H9 (cell line): ENCODE data around the gene IQGAP2. TPM values are rescaled to one million over a fixed set of nuclear protein-coding genes. Genes with fewer than 3 reads are reported as not detected.
A peak's percentile ranks its signal among the peaks of the same experiment; 100 is the strongest.

Experiments used
- DNase-seq: peaks from one replicate; pipeline ENCODE4 v3.0.0-alpha.2; 2017
- H2AFZ ChIP-seq: one replicate; pipeline ENCODE4 v1.6.1; 2013; ENCODE audit warnings: mild to moderate bottlenecking, low read length, control low read depth, moderate library complexity
- H2AK5ac ChIP-seq: 2 replicates; pipeline ENCODE4 v1.6.1; 2013; ENCODE audit warnings: low read length, control low read depth, mixed read lengths; ENCODE audit not compliant: insufficient read length
- H2BK120ac ChIP-seq: one replicate; pipeline ENCODE4 v1.6.1; 2013; ENCODE audit warnings: low read depth, mild to moderate bottlenecking, low read length, control low read depth, inconsistent platforms; ENCODE audit not compliant: poor library complexity, severe bottlenecking
- H2BK12ac ChIP-seq: 2 replicates; pipeline ENCODE4 v1.6.1; 2013; ENCODE audit warnings: low read length, control low read depth, mixed read lengths, low read depth; ENCODE audit not compliant: insufficient read length
- H2BK15ac ChIP-seq: 2 replicates; pipeline ENCODE4 v1.6.1; 2013; ENCODE audit warnings: low read depth, low read length, control low read depth
- H2BK20ac ChIP-seq: one replicate; pipeline ENCODE4 v1.6.1; 2013; ENCODE audit warnings: low read depth, mild to moderate bottlenecking, low read length, control low read depth, inconsistent platforms; ENCODE audit not compliant: poor library complexity, severe bottlenecking
- H2BK5ac ChIP-seq: 2 replicates; pipeline ENCODE4 v1.6.1; 2013; ENCODE audit warnings: low read length, control low read depth, mixed read lengths; ENCODE audit not compliant: insufficient read length
- H3K14ac ChIP-seq: 2 replicates; pipeline ENCODE4 v1.6.1; 2013; ENCODE audit warnings: low read length, control low read depth; ENCODE audit not compliant: insufficient read depth
- H3K18ac ChIP-seq: 2 replicates; pipeline ENCODE4 v1.6.1; 2013; ENCODE audit warnings: low read depth, mild to moderate bottlenecking, mixed read lengths, low read length, control low read depth; ENCODE audit not compliant: insufficient read length
- H3K23ac ChIP-seq: 2 replicates; pipeline ENCODE4 v1.6.1; 2013; ENCODE audit warnings: low read length, control low read depth, mixed read lengths, low read depth; ENCODE audit not compliant: insufficient read length
- H3K23me2 ChIP-seq: 2 replicates; pipeline ENCODE4 v1.6.1; 2013; ENCODE audit warnings: low read depth, mild to moderate bottlenecking, mixed read lengths, low read length, control low read depth; ENCODE audit not compliant: insufficient read length, poor library complexity, severe bottlenecking
- H3K27ac ChIP-seq: 2 replicates; pipeline ENCODE4 v1.5.1; 2013; ENCODE audit warnings: low read length, control low read depth, mixed read lengths, low read depth; ENCODE audit not compliant: insufficient read length
- H3K27me3 ChIP-seq: 2 replicates; pipeline ENCODE4 v1.6.1; 2013; ENCODE audit warnings: low read length, control low read depth, inconsistent platforms; ENCODE audit not compliant: insufficient read depth
- H3K4ac ChIP-seq: 2 replicates; pipeline ENCODE4 v1.6.1; 2013; ENCODE audit warnings: low read depth, mild to moderate bottlenecking, control low read depth, inconsistent platforms, low read length, moderate library complexity
- H3K4me1 ChIP-seq: 2 replicates; pipeline ENCODE4 v1.6.1; 2013; ENCODE audit warnings: low read length, control low read depth, inconsistent platforms; ENCODE audit not compliant: insufficient read depth
- H3K4me2 ChIP-seq: 2 replicates; pipeline ENCODE4 v1.6.1; 2013; ENCODE audit warnings: low read length, control low read depth, mixed read lengths; ENCODE audit not compliant: insufficient read length, insufficient read depth
- H3K56ac ChIP-seq: 2 replicates; pipeline ENCODE4 v1.6.1; 2013; ENCODE audit warnings: low read depth, mild to moderate bottlenecking, mixed read lengths, low read length, control low read depth; ENCODE audit not compliant: insufficient read length
- H3K79me1 ChIP-seq: 2 replicates; pipeline ENCODE4 v1.6.1; 2013; ENCODE audit warnings: low read depth, mild to moderate bottlenecking, moderate library complexity, low read length, control low read depth, inconsistent platforms; ENCODE audit not compliant: insufficient read depth, poor library complexity, severe bottlenecking
- H3K79me2 ChIP-seq: 2 replicates; pipeline ENCODE4 v1.6.1; 2013; ENCODE audit warnings: low read length, control low read depth, inconsistent platforms; ENCODE audit not compliant: insufficient read depth
- H3K9ac ChIP-seq: 2 replicates; pipeline ENCODE4 v1.6.1; 2013; ENCODE audit warnings: low read length, control low read depth, mixed read lengths; ENCODE audit not compliant: insufficient read length; ENCODE audit errors: extremely low read depth
- H3K9me3 ChIP-seq: one replicate; pipeline ENCODE4 v1.6.1; 2013; ENCODE audit warnings: low read depth, low read length, inconsistent platforms; ENCODE audit not compliant: control insufficient read depth
- H3T11ph ChIP-seq: one replicate; pipeline ENCODE4 v1.6.1; 2013; ENCODE audit warnings: mild to moderate bottlenecking, low read length, control low read depth, inconsistent platforms
- H4K20me1 ChIP-seq: one replicate; pipeline ENCODE4 v1.6.1; 2013; ENCODE audit not compliant: control insufficient read depth, insufficient read length, insufficient read depth
- H4K5ac ChIP-seq: 2 replicates; pipeline ENCODE4 v1.6.1; 2013; ENCODE audit warnings: low read depth, mild to moderate bottlenecking, mixed read lengths, low read length, control low read depth; ENCODE audit not compliant: insufficient read length
- H4K8ac ChIP-seq: replicated peaks from 2 replicates; pipeline ENCODE4 v1.6.1; 2013; ENCODE audit warnings: low read length, control low read depth, mixed read lengths, low read depth; ENCODE audit not compliant: insufficient read length
- H4K91ac ChIP-seq: 2 replicates; pipeline ENCODE4 v1.6.1; 2013; ENCODE audit warnings: low read depth, mild to moderate bottlenecking, moderate library complexity, mixed read lengths, low read length, control low read depth; ENCODE audit not compliant: insufficient read length
- H3K27ac Mint-ChIP-seq, 3 experiments: 2 replicates in 2 of 3; 3 replicates in 1 of 3; pipeline ENCODE4 v1.8.0; 2020 to 2021; ENCODE audit warnings: mixed read lengths in 3 of 3, mild to moderate bottlenecking in 1 of 3, moderate library complexity in 1 of 3
- H3K27me3 Mint-ChIP-seq: 2 replicates; pipeline ENCODE4 v1.8.0; 2021; ENCODE audit warnings: low read depth, mild to moderate bottlenecking, moderate library complexity, mixed read lengths
- H3K36me3 Mint-ChIP-seq, 3 experiments: 2 replicates in 2 of 3; 3 replicates in 1 of 3; pipeline ENCODE4 v1.8.0; 2020 to 2021; ENCODE audit warnings: low read depth in 3 of 3, mixed read lengths in 3 of 3; ENCODE audit not compliant: insufficient read depth in 1 of 3
- H3K4me1 Mint-ChIP-seq, 2 experiments: 2 replicates each; pipeline ENCODE4 v1.8.0; 2020; ENCODE audit warnings: mixed read lengths in 2 of 2
- H3K4me3 Mint-ChIP-seq, 2 experiments: 2 replicates in 1 of 2; 3 replicates in 1 of 2; pipeline ENCODE4 v1.8.0; 2020 to 2021; ENCODE audit warnings: mild to moderate bottlenecking in 2 of 2, mixed read lengths in 2 of 2, moderate library complexity in 1 of 2
- H3K9me3 Mint-ChIP-seq, 2 experiments: 2 replicates in 1 of 2; 3 replicates in 1 of 2; pipeline ENCODE4 v1.8.0; 2020; ENCODE audit warnings: mild to moderate bottlenecking in 2 of 2, mixed read lengths in 2 of 2, moderate library complexity in 1 of 2
- WGBS: extraction: QIAGEN DNeasy Blood & Tissue Kit; methylation state at CpG from one replicate; pipeline ENCODE4 v1.1.7; 2013; ENCODE audit warnings: missing lambda C conversion rate, low lambda C conversion rate, mixed read lengths; ENCODE audit not compliant: insufficient read length; ENCODE audit errors: extremely low coverage; 5-methylcytosine and 5-hydroxymethylcytosine counted together
- total RNA-seq: library from RNA; stranded (reverse); gene quantifications from 2 replicates; pipeline ENCODE4 v1.2.1, GENCODE V29; 2021
- TF ChIP-seq, protein P1 (sequence below): fragments of 200-600 bp; sonication (generic); conservative IDR thresholded peaks from 3 replicates; pipeline ENCODE4 v1.8.0; 2021; ENCODE audit warnings: antibody characterized with exemption, mild to moderate bottlenecking

The IQGAP2 gene
- total RNA-seq, 1 experiment from 2014 or later: 22.5 TPM

DNA sequence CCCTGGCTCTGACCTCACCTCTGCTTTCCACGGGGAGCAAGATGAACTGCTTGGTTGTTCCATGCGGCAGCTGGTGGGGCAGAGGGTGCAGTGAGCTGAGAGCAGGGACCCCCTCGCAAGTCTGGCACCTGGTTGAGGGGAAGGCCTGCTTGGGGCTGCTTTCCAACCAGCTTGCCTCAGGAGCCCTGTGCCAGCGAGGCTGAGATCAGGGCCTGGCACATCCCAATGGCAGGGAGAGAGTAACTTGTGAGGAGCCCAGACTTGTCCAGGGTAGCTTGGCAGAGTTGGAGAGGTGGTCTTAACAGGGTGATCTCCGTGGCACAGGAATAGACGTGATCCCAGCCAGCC, 68.9 kb downstream of the IQGAP2 start:
- peak overlapping the region in 2 of 3 experiments; percentile 41 to 49; a peak in 3 of 7 replicates for H3K27ac Mint-ChIP-seq

More for the DNA sequence above, 68.9 kb downstream of the IQGAP2 start:
- H3K79me2 ChIP-seq: no peaks in the 10 kb centered on the region; the same call in 1 of the 2 replicates
- no peak overlapping the region for H3K56ac ChIP-seq
- Mint-ChIP-seq H3K4me3 (no peak overlapping the region), H3K4me1 (peaks cover 25 to 26% of the 10 kb centered on the region in 2 experiments), H3K27me3 (no peaks in the 10 kb centered on the region; the same call in 1 of the 2 replicates), H3K36me3 (peaks cover 13 to 18% (median 17%) of the 10 kb centered on the region in 3 experiments; a peak in 6 of 7 replicates), H3K9me3 (peaks cover 8 to 11% of the 10 kb centered on the region in 2 experiments)
- H4K20me1 ChIP-seq: peaks cover 2% of the 10 kb centered on the region
- H3K4me1 ChIP-seq: peaks cover 17% of the 10 kb centered on the region
- H3K79me1 ChIP-seq: no peaks in the 10 kb centered on the region
- H3K23ac ChIP-seq: no peak overlapping the region
- H4K8ac ChIP-seq: no peak overlapping the region
- H2BK5ac ChIP-seq: no peak overlapping the region
- H3K27me3 ChIP-seq: no peaks in the 10 kb centered on the region
- no peak overlapping the region for H2BK12ac ChIP-seq
- no peak overlapping the region for H2AK5ac ChIP-seq
- H3K14ac ChIP-seq: no peak overlapping the region; the same call in 1 of the 2 replicates
- no peaks in the 10 kb centered on the region for H3K9me3 ChIP-seq
- no peaks in the 10 kb centered on the region for H3K23me2 ChIP-seq
- no peak overlapping the region for H3K9ac ChIP-seq
- H3K4ac ChIP-seq: no peak overlapping the region
- TF ChIP-seq, protein P1, sequence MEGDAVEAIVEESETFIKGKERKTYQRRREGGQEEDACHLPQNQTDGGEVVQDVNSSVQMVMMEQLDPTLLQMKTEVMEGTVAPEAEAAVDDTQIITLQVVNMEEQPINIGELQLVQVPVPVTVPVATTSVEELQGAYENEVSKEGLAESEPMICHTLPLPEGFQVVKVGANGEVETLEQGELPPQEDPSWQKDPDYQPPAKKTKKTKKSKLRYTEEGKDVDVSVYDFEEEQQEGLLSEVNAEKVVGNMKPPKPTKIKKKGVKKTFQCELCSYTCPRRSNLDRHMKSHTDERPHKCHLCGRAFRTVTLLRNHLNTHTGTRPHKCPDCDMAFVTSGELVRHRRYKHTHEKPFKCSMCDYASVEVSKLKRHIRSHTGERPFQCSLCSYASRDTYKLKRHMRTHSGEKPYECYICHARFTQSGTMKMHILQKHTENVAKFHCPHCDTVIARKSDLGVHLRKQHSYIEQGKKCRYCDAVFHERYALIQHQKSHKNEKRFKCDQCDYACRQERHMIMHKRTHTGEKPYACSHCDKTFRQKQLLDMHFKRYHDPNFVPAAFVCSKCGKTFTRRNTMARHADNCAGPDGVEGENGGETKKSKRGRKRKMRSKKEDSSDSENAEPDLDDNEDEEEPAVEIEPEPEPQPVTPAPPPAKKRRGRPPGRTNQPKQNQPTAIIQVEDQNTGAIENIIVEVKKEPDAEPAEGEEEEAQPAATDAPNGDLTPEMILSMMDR: no peak
- H4K91ac ChIP-seq: no peak overlapping the region
- no peak overlapping the region for H3K27ac ChIP-seq
- no peak overlapping the region for H2BK20ac ChIP-seq
- H3T11ph ChIP-seq: no peak overlapping the region
- no peak overlapping the region for H2BK120ac ChIP-seq
- H3K4me2 ChIP-seq: no peak overlapping the region
- no peak overlapping the region for H2BK15ac ChIP-seq
- no peak overlapping the region for H2AFZ ChIP-seq
- no peak overlapping the region for H3K18ac ChIP-seq
- no CpG with 5 or more reads among the region's 6 CpGs for WGBS
- H4K5ac ChIP-seq: no peak overlapping the region
- no peak for DNase-seq
